ENCODE data around the gene MICAL3. TPM values are rescaled to one million over a fixed set of nuclear protein-coding genes. Genes with fewer than 3 reads are reported as not detected.

MICAL3 gene
- total and polyA plus RNA-seq, 2 of the 8 experiments (the other 6 are each of a cell fraction or from before 2014, with no cell fraction given), result 8.3 to 41.8 TPM

DNA sequence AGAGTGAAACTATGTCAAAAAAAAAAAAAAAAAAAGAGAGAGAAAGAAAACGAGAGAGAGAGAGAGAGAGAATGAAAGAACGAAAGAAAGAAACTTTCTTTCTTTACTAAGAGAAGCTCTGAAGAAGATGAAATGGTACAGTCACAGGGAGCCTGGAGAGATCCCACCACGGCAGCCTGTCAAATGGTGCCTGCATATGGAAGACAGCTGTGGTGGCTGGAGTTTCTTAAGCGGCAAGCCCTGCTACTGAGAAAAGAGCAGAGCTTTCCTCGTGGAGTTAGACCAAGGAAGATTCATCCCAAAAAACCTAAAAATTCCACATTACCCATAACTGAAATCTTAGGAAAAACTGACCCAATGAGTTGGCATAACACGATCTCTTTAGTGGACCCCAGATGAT is 66.7 kb downstream of the MICAL3 start:
- Histone ChIP-seq H3K27me3 (replicated peaks in 1 of 4; ENCODE audit: control insufficient read depth in 3 of 4, extremely low read depth in 1 of 4, insufficient read depth in 3 of 4, low read length in 3 of 4) (no peaks in the 10 kb centered on the region), H3K4me2 (ENCODE audit: insufficient read depth in 1 of 2, low read depth in 2 of 2, low read length in 2 of 2) (no peak overlapping the region), H2AK5ac (ENCODE audit: low read depth, low read length) (no peak overlapping the region), H3K23me2 (ENCODE audit: low read depth, low read length) (no peaks in the 10 kb centered on the region), H3K4me3 (ENCODE audit: extremely low read depth in 1 of 4, insufficient read depth in 2 of 4, low read depth in 3 of 4, low read length in 4 of 4) (no peak overlapping the region), H3K56ac (replicated peaks; ENCODE audit: insufficient read length, low read depth, low read length) (no peak overlapping the region), H2BK5ac (ENCODE audit: low read depth, low read length) (no peak overlapping the region), H2AFZ (ENCODE audit: low read length) (no peak overlapping the region), H4K91ac (replicated peaks; ENCODE audit: insufficient read length, low read length) (no peak overlapping the region), H2BK15ac (ENCODE audit: low read length) (no peak overlapping the region), H4K20me1 (replicated peaks in 1 of 2; ENCODE audit: control insufficient read depth in 1 of 2, insufficient read depth in 2 of 2, low read length in 2 of 2) (peaks cover 0 to 28% of the 10 kb centered on the region in 2 experiments), H3K79me2 (ENCODE audit: control insufficient read depth in 1 of 2, insufficient read depth in 2 of 2, low read length in 2 of 2) (peaks cover 3 to 42% of the 10 kb centered on the region in 2 experiments; a peak in 3 of 4 replicates), H3K9me3 (ENCODE audit: insufficient read depth in 2 of 2, low read depth in 1 of 2, low read length in 1 of 2) (no peaks in the 10 kb centered on the region), H2BK120ac (replicated peaks; ENCODE audit: low read depth, low read length) (no peak overlapping the region), H3K14ac (ENCODE audit: insufficient read length) (no peak overlapping the region), H3K4me1 (replicated peaks in 1 of 4; ENCODE audit: control insufficient read depth in 3 of 4, insufficient read depth in 4 of 4, low read length in 3 of 4) (peaks cover 0 to 4% (median 2%) of the 10 kb centered on the region in 4 experiments; a peak in 4 of 7 replicates), H2BK12ac (ENCODE audit: low read depth, low read length) (no peak overlapping the region), H4K8ac (ENCODE audit: extremely low read depth, insufficient read depth, low read length) (no peak overlapping the region), H3K23ac (ENCODE audit: insufficient read length) (no peak overlapping the region), H4K5ac (ENCODE audit: insufficient read length, low read depth, low read length) (no peak overlapping the region), H3K79me1 (ENCODE audit: low read depth, low read length) (peaks cover 13% of the 10 kb centered on the region), H2BK20ac (ENCODE audit: low read length) (no peak overlapping the region), H3K27ac (ENCODE audit: low read depth, low read length) (no peak overlapping the region), H3K4ac (replicated peaks; ENCODE audit: insufficient read length, low read depth, low read length) (no peak overlapping the region), H3K36me3 (ENCODE audit: control insufficient read depth in 2 of 4, insufficient read depth in 4 of 4, low read length in 3 of 4) (no peaks in the 10 kb centered on the region), H3K18ac (ENCODE audit: extremely low read depth, low read length) (no peak overlapping the region), H3K9ac (replicated peaks in 1 of 4; ENCODE audit: extremely low read depth in 1 of 4, low read depth in 3 of 4, low read length in 3 of 4) (no peak overlapping the region)
- 78% methylated on average over 4 of the region's 6 CpGs; no CpG with 5 or more reads in 1 of the 2 experiments for WGBS, 2 experiments (ENCODE audit: extremely low coverage in 1 of 2, insufficient coverage in 1 of 2, insufficient read length in 1 of 2, insufficient replicate concordance in 2 of 2, low coverage in 1 of 2, low lambda C conversion rate in 2 of 2, missing lambda C conversion rate in 1 of 2)
- DNase-seq (ENCODE audit: low read depth in 1 of 2, low spot score in 2 of 2), result no peak
- CTCF ChIA-PET (ENCODE audit: partially characterized antibody), result interaction anchor here (0.9 to 2.1 kb wide), 4 partner anchors 16 to 172 kb away, joined by 3 to 5 read pairs (median 4); no protein-coding TSS in a partner anchor
- no peak for FAIRE-seq
- POLR2A ChIA-PET (ENCODE audit: partially characterized antibody), result interaction anchor here (1.0 kb wide), 1 partner anchor 12 kb away, joined by 3 read pairs; no protein-coding TSS in a partner anchor
- TF ChIP-seq CHD1 (IDR thresholded peaks at IDR 0.05; ENCODE audit: low read depth, low read length), result no peak
- TF ChIP-seq KDM5A (IDR thresholded peaks at IDR 0.05; ENCODE audit: low read length), result no peak
- no peak for TF ChIP-seq EGR1 (IDR thresholded peaks at IDR 0.05; ENCODE audit: borderline replicate concordance, low read depth, low read length)
- no peak for TF ChIP-seq CTBP2 (IDR thresholded peaks at IDR 0.05; ENCODE audit: borderline replicate concordance, insufficient read depth, insufficient read length, low read length)
- TF ChIP-seq E2F6 (IDR thresholded peaks at IDR 0.05), result no peak
- no peak for TF ChIP-seq JUN (IDR thresholded peaks at IDR 0.05; ENCODE audit: low read depth, low read length)
- no peak for TF ChIP-seq TBP (IDR thresholded peaks at IDR 0.05; ENCODE audit: low read depth, low read length)
- TF ChIP-seq, protein P1, sequence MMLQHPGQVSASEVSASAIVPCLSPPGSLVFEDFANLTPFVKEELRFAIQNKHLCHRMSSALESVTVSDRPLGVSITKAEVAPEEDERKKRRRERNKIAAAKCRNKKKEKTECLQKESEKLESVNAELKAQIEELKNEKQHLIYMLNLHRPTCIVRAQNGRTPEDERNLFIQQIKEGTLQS (IDR thresholded peaks at IDR 0.05; ENCODE audit: insufficient read depth, low read depth, low read length), result no peak
- no peak for TF ChIP-seq SIN3A (conservative IDR thresholded peaks at IDR 0.05 in 1 of 2, IDR thresholded peaks at IDR 0.05 in 1 of 2; ENCODE audit: low read depth in 1 of 2, low read length in 2 of 2)
- no peak for TF ChIP-seq YY1 (IDR thresholded peaks at IDR 0.05; ENCODE audit: low read depth, low read length)
- TF ChIP-seq TCF12 (IDR thresholded peaks at IDR 0.05; ENCODE audit: low read depth, low read length), result no peak
